IMR-90 (cell line): ENCODE results near the gene ALB. TPM values are rescaled to one million over a fixed set of nuclear protein-coding genes. Genes with fewer than 3 reads are reported as not detected.

ENCODE experiments used
- ATAC-seq: fragments of 200-7000 bp; cut with Tn5 transposase; 2 replicates; pipeline ENCODE4 v1.9.1; 2020; ENCODE audit warnings: low read depth, mild to moderate bottlenecking, moderate library complexity
- BruUV-seq: library from RNA; stranded (reverse); fragments of 400-500 nt; replicated peaks from 2 replicates; lab custom pipeline; 2021; lab: Mats Ljungman, UMichigan
- CTCF ChIA-PET: fragments of 300-600 bp; formaldehyde crosslinking; extraction: SDS; loops from one replicate; lab custom pipeline; 2021; ENCODE audit warnings: antibody characterized with exemption; lab: Yijun Ruan, JAX
- POLR2A ChIA-PET: fragments of 300-600 bp; sonication (Branson Sonifier 250); formaldehyde crosslinking; loops from one replicate; lab custom pipeline; 2022; ENCODE audit warnings: antibody characterized with exemption; ENCODE audit not compliant: unreplicated experiment; lab: Charles Lee
- DNase-seq: peaks from one replicate; pipeline ENCODE4 v3.0.0; 2013
- H2AFZ ChIP-seq: replicated peaks from 2 replicates; pipeline ENCODE3; 2013; ENCODE audit warnings: low read length, mild to moderate bottlenecking; ENCODE audit not compliant: poor library complexity
- H2AK5ac ChIP-seq: 2 replicates; pipeline ENCODE4 v1.6.1; 2013; ENCODE audit warnings: low read depth, low read length, inconsistent platforms
- H2AK9ac ChIP-seq: replicated peaks from 2 replicates; pipeline ENCODE3; 2013; ENCODE audit warnings: mild to moderate bottlenecking, low read depth, low read length, moderate library complexity; ENCODE audit not compliant: poor library complexity
- H2BK120ac ChIP-seq: 2 replicates; pipeline ENCODE4 v1.6.1; 2013; ENCODE audit warnings: low read depth, low read length, inconsistent platforms
- H2BK15ac ChIP-seq: 3 replicates; pipeline ENCODE4 v1.6.1; 2013; ENCODE audit warnings: low read depth, low read length, inconsistent platforms
- H2BK20ac ChIP-seq: 2 replicates; pipeline ENCODE4 v1.6.1; 2013; ENCODE audit warnings: low read depth, mild to moderate bottlenecking, inconsistent platforms, low read length, moderate library complexity
- H2BK5ac ChIP-seq: 2 replicates; pipeline ENCODE4 v1.6.1; 2013; ENCODE audit warnings: mild to moderate bottlenecking, low read depth, low read length, inconsistent platforms; ENCODE audit not compliant: poor library complexity, severe bottlenecking
- H3K14ac ChIP-seq: replicated peaks from 2 replicates; pipeline ENCODE4 v1.6.1; 2013; ENCODE audit warnings: low read depth, low read length, inconsistent platforms
- H3K18ac ChIP-seq: 2 replicates; pipeline ENCODE4 v1.6.1; 2013; ENCODE audit warnings: low read depth, low read length, control low read depth
- H3K23ac ChIP-seq: 2 replicates; pipeline ENCODE4 v1.6.1; 2013; ENCODE audit warnings: low read depth, low read length, inconsistent platforms
- H3K27ac ChIP-seq: 2 replicates; pipeline ENCODE4 v1.5.1; 2013; ENCODE audit warnings: mild to moderate bottlenecking, control low read depth, low read length; ENCODE audit not compliant: insufficient read depth
- H3K27me3 ChIP-seq: 2 replicates; pipeline ENCODE4 v1.6.1; 2013; ENCODE audit warnings: low read length; ENCODE audit not compliant: control insufficient read depth, insufficient read depth
- H3K36me3 ChIP-seq: 2 replicates; pipeline ENCODE4 v1.6.1; 2013; ENCODE audit warnings: low read length, mixed read lengths; ENCODE audit not compliant: control insufficient read depth, insufficient read depth
- H3K4ac ChIP-seq: 2 replicates; pipeline ENCODE4 v1.6.1; 2013; ENCODE audit warnings: low read depth, low read length, inconsistent platforms
- H3K4me1 ChIP-seq: 2 replicates; pipeline ENCODE4 v1.6.1; 2013; ENCODE audit warnings: low read length, mixed read lengths; ENCODE audit not compliant: control insufficient read depth, insufficient read depth
- H3K4me2 ChIP-seq: 2 replicates; pipeline ENCODE4 v1.6.1; 2013; ENCODE audit warnings: low read depth, mild to moderate bottlenecking, control low read depth, low read length, moderate library complexity
- H3K4me3 ChIP-seq: 2 replicates; pipeline ENCODE4 v1.5.1; 2013; ENCODE audit warnings: low read depth, mild to moderate bottlenecking, control low read depth, low read length, moderate library complexity; ENCODE audit not compliant: insufficient read depth
- H3K56ac ChIP-seq: 2 replicates; pipeline ENCODE4 v1.6.1; 2013; ENCODE audit warnings: low read length, inconsistent platforms; ENCODE audit not compliant: insufficient read depth; ENCODE audit errors: extremely low read depth
- H3K79me1 ChIP-seq, 2 experiments: 2 replicates each; pipeline ENCODE4 v1.6.1; 2013; ENCODE audit warnings: low read length in 2 of 2, inconsistent platforms in 1 of 2, low read depth in 1 of 2
- H3K9ac ChIP-seq: 2 replicates; pipeline ENCODE4 v1.6.1; 2013; ENCODE audit warnings: low read depth, low read length, control low read depth
- H3K9me1 ChIP-seq: 2 replicates; pipeline ENCODE4 v1.6.1; 2013; ENCODE audit warnings: low read length, inconsistent platforms; ENCODE audit not compliant: insufficient read depth
- H3K9me3 ChIP-seq: 2 replicates; pipeline ENCODE4 v1.6.1; 2013; ENCODE audit warnings: low read length; ENCODE audit not compliant: control insufficient read depth, insufficient read depth
- H4K20me1 ChIP-seq: 2 replicates; pipeline ENCODE4 v1.6.1; 2013; ENCODE audit warnings: low read length, inconsistent platforms; ENCODE audit not compliant: insufficient read depth
- H4K5ac ChIP-seq: 2 replicates; pipeline ENCODE4 v1.6.1; 2013; ENCODE audit warnings: mild to moderate bottlenecking, low read depth, low read length, control low read depth
- H4K8ac ChIP-seq, 2 experiments: 2 replicates each; pipeline ENCODE4 v1.6.1; 2013; ENCODE audit warnings: low read depth in 2 of 2, low read length in 2 of 2, control low read depth in 1 of 2, inconsistent platforms in 1 of 2
- H4K91ac ChIP-seq: 2 replicates; pipeline ENCODE4 v1.6.1; 2013; ENCODE audit warnings: low read depth, low read length, inconsistent platforms; ENCODE audit not compliant: insufficient read depth
- CTCF ChIP-seq: conservative IDR thresholded peaks from 2 replicates; pipeline ENCODE4 v1.5.1; 2012; ENCODE audit warnings: mild to moderate bottlenecking, low read depth, low read length, improper control_type of control experiment
- FOS ChIP-seq: fragments of 150-350 bp; IDR thresholded peaks from 2 replicates; pipeline ENCODE4 v1.6.1; 2016; ENCODE audit warnings: low read depth, low read length
- MAZ ChIP-seq: IDR thresholded peaks from 2 replicates; pipeline ENCODE4 v1.6.1; 2012; ENCODE audit warnings: low read depth, mild to moderate bottlenecking, low read length, improper control_type of control experiment, moderate library complexity, borderline replicate concordance
- RCOR1 ChIP-seq: IDR thresholded peaks from 2 replicates; pipeline ENCODE4 v1.6.1; 2012; ENCODE audit warnings: mild to moderate bottlenecking, low read length, improper control_type of control experiment; ENCODE audit not compliant: insufficient replicate concordance
- RFX5 ChIP-seq: IDR thresholded peaks from 2 replicates; pipeline ENCODE4 v1.8.0; 2012; ENCODE audit warnings: low read depth, mild to moderate bottlenecking, low read length, moderate library complexity
- whole genome bisulfite sequencing, 2 experiments: methylation state at CpG; one replicate each; pipeline versions ENCODE4 v1.1.5 to v1.1.7; 2013; ENCODE audit warnings: missing lambda C conversion rate in 2 of 2; ENCODE audit not compliant: insufficient read length in 1 of 2; ENCODE audit errors: extremely low coverage in 2 of 2; 5-methylcytosine and 5-hydroxymethylcytosine counted together
- dilution Hi-C: fragments of 300-500 bp; cut with HindIII; formaldehyde crosslinking; loops from one replicate; pipeline ENCODE4 v1.14.3; 2018; ENCODE audit warnings: low sequenced_read_pairs; ENCODE audit not compliant: unreplicated experiment
- in situ Hi-C: fragments of 300-500 bp; cut with MboI; formaldehyde crosslinking; loops from 3 replicates; pipeline ENCODE4 v1.14.3; 2019; ENCODE audit warnings: low sequenced_read_pairs, inconsistent platforms, mixed read lengths
- intact Hi-C: fragments of 100-400 bp; cut with micrococcal nuclease; formaldehyde crosslinking; loops from 2 replicates; pipeline ENCODE4 v1.10.0; 2022
- polyA plus RNA-seq, 3 experiments: library from polyadenylated mRNA; depleted of rRNA; stranded (reverse); fragments of >200 nt; gene quantifications; 2 replicates each; pipeline ENCODE4 v1.2.3, GENCODE V29; 2012; ENCODE audit warnings: low replicate concordance in 1 of 3
- total RNA-seq: library from RNA; depleted of rRNA; stranded (reverse); fragments of >200 nt; gene quantifications from 2 replicates; pipeline ENCODE4 v1.2.3, GENCODE V29; 2012

Gene ALB
- total and polyA plus RNA-seq, 2 of the 4 experiments (the other 2 are of a cell fraction), result not detected

GRCh38 chr4:73409978-73410548 lies 6.0 kb downstream of the ALB start:
- no peaks in the 10 kb centered on the region for H3K79me1 ChIP-seq
- no TSS peak for BruUV-seq
- H2BK5ac ChIP-seq, result no peak overlapping the region
- no peak overlapping the region for H3K27ac ChIP-seq
- 90% methylated on average over 2 of the region's 8 CpGs; no CpG with 5 or more reads in 1 of the 2 experiments for WGBS, 2 experiments
- H3K56ac ChIP-seq, result no peak overlapping the region
- H3K4me3 ChIP-seq, result no peak overlapping the region
- H4K5ac ChIP-seq, result no peak overlapping the region
- no peaks in the 10 kb centered on the region for H3K4me1 ChIP-seq
- no peaks in the 10 kb centered on the region for H3K9me1 ChIP-seq
- TF ChIP-seq MAZ (no peak), RFX5 (no peak), RCOR1 (no peak), FOS (no peak), CTCF (no peak)
- dilution Hi-C loops, result no loop called here
- ChIA-PET CTCF (no interaction called here), POLR2A (interaction anchor here (0.6 kb wide), 1 partner anchor 12 kb away, joined by 4 read pairs; no protein-coding TSS in a partner anchor)
- no peak overlapping the region for H4K91ac ChIP-seq
- no peak overlapping the region for H2AK5ac ChIP-seq
- intact Hi-C loops, result no loop called here
- H3K27me3 ChIP-seq, result peaks cover 4% of the 10 kb centered on the region; the same call in 1 of the 2 replicates
- no peak for ATAC-seq
- no peak overlapping the region for H3K9ac ChIP-seq
- H3K18ac ChIP-seq, result no peak overlapping the region
- no peaks in the 10 kb centered on the region for H3K36me3 ChIP-seq
- DNase-seq, result no peak
- H4K20me1 ChIP-seq, result no peaks in the 10 kb centered on the region
- H2AFZ ChIP-seq, result no peak overlapping the region
- H4K8ac ChIP-seq, result no peak overlapping the region
- H2AK9ac ChIP-seq, result no peak overlapping the region
- H3K4me2 ChIP-seq, result no peak overlapping the region
- no peak overlapping the region for H2BK20ac ChIP-seq
- no peaks in the 10 kb centered on the region for H3K9me3 ChIP-seq
- no peak overlapping the region for H3K23ac ChIP-seq
- H3K4ac ChIP-seq, result no peak overlapping the region
- H3K14ac ChIP-seq, result no peak overlapping the region
- in situ Hi-C loops, result no loop called here
- H2BK15ac ChIP-seq, result no peak overlapping the region
- H2BK120ac ChIP-seq, result no peak overlapping the region
